Measurements from ENCODE around the gene ACKR4. TPM values are rescaled to one million over a fixed set of nuclear protein-coding genes. Genes with fewer than 3 reads are reported as not detected.
"Not testable (repeated sequence)": the region's sequence is repeated elsewhere in the genome, so short reads cannot be mapped to it uniquely, and the experiment has no call there.

ACKR4 gene
- total RNA-seq, 1 donor from 2014 or later: 4.2 TPM

GRCh38 chr3:132594498-132594897 lies 2.6 kb upstream of the ACKR4 start:
- DNase-seq (ENCODE audit: low spot score): no peak

- DNase-seq (ENCODE audit: low spot score): no peak
Measured at GRCh38 chr3:132595014-132595413, 2.1 kb upstream of the ACKR4 start.

- DNase-seq (ENCODE audit: low spot score): no peak
Measured at GRCh38 chr3:132596326-132596725, 744 bp upstream of the ACKR4 start.

GRCh38 chr3:132597660-132598059 lies 590 bp downstream of the ACKR4 start:
- DNase-seq (ENCODE audit: low spot score): no peak

GRCh38 chr3:132598181-132598580 lies 1.1 kb downstream of the ACKR4 start:
- no peak for DNase-seq (ENCODE audit: low spot score)

GRCh38 chr3:132600614-132601013 lies 3.5 kb downstream of the ACKR4 start:
- DNase-seq (ENCODE audit: low spot score): not testable (repeated sequence)

GRCh38 chr3:132605374-132605792 lies 8.3 kb downstream of the ACKR4 start:
- no peak for DNase-seq (ENCODE audit: low spot score)

GRCh38 chr3:132606085-132606484 lies 9.0 kb downstream of the ACKR4 start:
- no peak for DNase-seq (ENCODE audit: low spot score)

- DNase-seq (ENCODE audit: low spot score): not testable (repeated sequence)
Measured at GRCh38 chr3:132606620-132607019, 9.6 kb downstream of the ACKR4 start.

- DNase-seq (ENCODE audit: low spot score): not testable (repeated sequence)
Measured at GRCh38 chr3:132615301-132615700, 18.2 kb downstream of the ACKR4 start.

GRCh38 chr3:132615881-132616280 lies 18.8 kb downstream of the ACKR4 start:
- no peak for DNase-seq (ENCODE audit: low spot score)

GRCh38 chr3:132616780-132617179 lies 19.7 kb downstream of the ACKR4 start:
- DNase-seq (ENCODE audit: low spot score): no peak

- no peak for DNase-seq (ENCODE audit: low spot score)
Measured at GRCh38 chr3:132622148-132622547, 25.1 kb downstream of the ACKR4 start.

GRCh38 chr3:132622761-132623160 lies 25.7 kb downstream of the ACKR4 start:
- DNase-seq (ENCODE audit: low spot score): no peak

- DNase-seq (ENCODE audit: low spot score): no peak
Measured at GRCh38 chr3:132623646-132624045, 26.6 kb downstream of the ACKR4 start.

GRCh38 chr3:132624790-132625189 lies 27.7 kb downstream of the ACKR4 start:
- DNase-seq (ENCODE audit: low spot score): no peak

GRCh38 chr3:132625613-132626012 lies 28.5 kb downstream of the ACKR4 start:
- DNase-seq (ENCODE audit: low spot score): no peak

- DNase-seq (ENCODE audit: low spot score): no peak
Measured at GRCh38 chr3:132626955-132627354, 29.9 kb downstream of the ACKR4 start.

GRCh38 chr3:132628157-132628556 lies 31.1 kb downstream of the ACKR4 start:
- no peak for DNase-seq (ENCODE audit: low spot score)

- DNase-seq (ENCODE audit: low spot score): no peak
Measured at GRCh38 chr3:132629928-132630327, 32.9 kb downstream of the ACKR4 start.

- DNase-seq (ENCODE audit: low spot score): no peak
Measured at GRCh38 chr3:132630612-132631011, 33.5 kb downstream of the ACKR4 start.

GRCh38 chr3:132635052-132635451 lies 38.0 kb downstream of the ACKR4 start:
- no peak for DNase-seq (ENCODE audit: low spot score)

GRCh38 chr3:132637590-132637989 lies 40.5 kb downstream of the ACKR4 start:
- no peak for DNase-seq (ENCODE audit: low spot score)

GRCh38 chr3:132638706-132639105 lies 41.6 kb downstream of the ACKR4 start:
- no peak for DNase-seq (ENCODE audit: low spot score)

GRCh38 chr3:132641427-132641826 lies 44.4 kb downstream of the ACKR4 start:
- DNase-seq (ENCODE audit: low spot score): not testable (repeated sequence)
